H1 (cell line): ENCODE results near the gene FN3KRP. TPM values are rescaled to one million over a fixed set of nuclear protein-coding genes. Genes with fewer than 3 reads are reported as not detected.

Experiments used
- BRCA1 ChIP-seq: IDR thresholded peaks from 2 replicates; pipeline ENCODE4 v1.6.1; 2012; ENCODE audit warnings: low read depth, low read length, improper control_type of control experiment
- NANOG ChIP-seq: IDR thresholded peaks from 2 replicates; pipeline ENCODE4 v1.6.1; 2011; ENCODE audit warnings: low read length, low read depth, mild to moderate bottlenecking, inconsistent platforms; ENCODE audit not compliant: insufficient read depth, poor library complexity, severe bottlenecking
- polyA plus RNA-seq, 7 experiments: library from polyadenylated mRNA; depleted of rRNA in 3 of 7; stranded (reverse) in 5 of 7; unstranded in 2 of 7; fragments of >200 nt in 5 of 7; fragments of 200-250 nt in 2 of 7; gene quantifications; 1 replicate in 5 of 7; 2 replicates in 1 of 7; 4 replicates in 1 of 7; pipeline versions ENCODE4 v1.2.1 to v1.2.3, GENCODE V29; 2011 to 2013; ENCODE audit warnings: missing spikeins in 2 of 7, mixed read lengths in 2 of 7
- total RNA-seq: library from RNA; stranded (reverse); fragmentation: NEBNext Ultra II Directional; extraction: Animal tissue kit (Norgen Biotek cat#: 25700); gene quantifications from 2 replicates; pipeline ENCODE4 v1.2.1, GENCODE V29; 2021
- TF ChIP-seq, protein P1 (sequence below): IDR thresholded peaks from 2 replicates; pipeline ENCODE4 v1.6.1; 2012; ENCODE audit warnings: low read length, inconsistent platforms

The FN3KRP gene
- total and polyA plus RNA-seq, 2 of the 8 experiments (the other 6 are each of a cell fraction or from before 2014, with no cell fraction given) = 18.1 to 21.4 TPM

DNA sequence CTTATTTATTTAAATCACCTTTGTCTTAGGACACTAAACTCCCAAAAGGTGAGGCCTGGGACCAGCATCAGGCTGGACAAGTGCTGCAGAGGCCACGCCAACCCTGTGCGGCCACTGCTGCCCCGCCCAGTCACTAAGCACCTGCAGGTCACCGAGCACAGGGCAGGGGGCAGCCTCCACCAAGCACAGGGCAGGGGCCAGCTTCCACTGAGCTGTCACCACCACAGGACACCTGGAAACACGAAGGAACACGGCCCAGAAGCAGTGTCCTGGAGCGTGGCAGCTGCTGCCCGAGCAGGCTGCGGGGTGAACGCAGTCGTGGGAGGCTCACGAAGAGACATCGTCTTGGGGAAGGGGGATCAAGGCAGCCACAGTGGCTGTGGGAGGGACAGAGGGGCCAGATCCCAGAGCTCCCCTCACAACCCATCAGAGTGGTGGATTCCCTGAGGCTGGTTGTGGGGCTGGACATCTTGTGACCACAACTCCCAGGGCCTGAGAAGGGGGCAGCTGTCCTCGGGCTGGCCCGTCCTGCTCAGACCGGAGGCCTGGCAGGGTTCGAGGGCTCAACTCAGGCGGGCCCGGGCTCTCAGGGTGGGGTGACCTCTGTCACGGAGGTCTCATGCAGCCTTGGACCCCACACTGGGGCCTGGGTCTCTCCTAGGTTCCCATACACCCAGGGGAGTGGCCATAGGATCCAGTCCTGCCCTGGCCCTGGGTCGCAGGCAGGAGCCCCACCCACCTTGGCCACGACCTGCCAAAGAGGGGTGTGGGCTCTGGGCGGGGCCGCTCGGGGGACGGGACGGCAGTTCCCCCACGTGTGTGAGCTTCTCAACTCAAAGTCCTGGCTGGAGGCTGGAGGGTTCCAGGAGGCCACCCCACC, 36.7 kb upstream of the FN3KRP start (continued):
- TF ChIP-seq, protein P1, sequence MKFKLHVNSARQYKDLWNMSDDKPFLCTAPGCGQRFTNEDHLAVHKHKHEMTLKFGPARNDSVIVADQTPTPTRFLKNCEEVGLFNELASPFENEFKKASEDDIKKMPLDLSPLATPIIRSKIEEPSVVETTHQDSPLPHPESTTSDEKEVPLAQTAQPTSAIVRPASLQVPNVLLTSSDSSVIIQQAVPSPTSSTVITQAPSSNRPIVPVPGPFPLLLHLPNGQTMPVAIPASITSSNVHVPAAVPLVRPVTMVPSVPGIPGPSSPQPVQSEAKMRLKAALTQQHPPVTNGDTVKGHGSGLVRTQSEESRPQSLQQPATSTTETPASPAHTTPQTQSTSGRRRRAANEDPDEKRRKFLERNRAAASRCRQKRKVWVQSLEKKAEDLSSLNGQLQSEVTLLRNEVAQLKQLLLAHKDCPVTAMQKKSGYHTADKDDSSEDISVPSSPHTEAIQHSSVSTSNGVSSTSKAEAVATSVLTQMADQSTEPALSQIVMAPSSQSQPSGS = no peak
- no peak for TF ChIP-seq BRCA1
- TF ChIP-seq NANOG = no peak
